ENCODE measurements around the gene ILKAP. TPM values are rescaled to one million over a fixed set of nuclear protein-coding genes. Genes with fewer than 3 reads are reported as not detected.

Gene ILKAP
- total and polyA plus RNA-seq, 9 donors, result 19.4 to 43.8 (median 33.6) TPM

- peak overlapping the region; percentile 37 for H3K27ac ChIP-seq (ENCODE audit: low read length)
- peaks cover 5% of the 10 kb centered on the region for H3K36me3 ChIP-seq (ENCODE audit: control insufficient read depth, insufficient read depth, low read length)
- no peaks in the 10 kb centered on the region for H3K27me3 ChIP-seq (ENCODE audit: control insufficient read depth, insufficient read depth, low read length)
- peaks cover 22% of the 10 kb centered on the region for H3K4me1 ChIP-seq (ENCODE audit: control insufficient read depth, insufficient read depth, low read length)
- WGBS (ENCODE audit: insufficient coverage), result 4% methylated on average over 19 of the region's 27 CpGs
- peak; percentile 37 for DNase-seq
- H3K4me3 ChIP-seq (ENCODE audit: low read length), result peak overlapping the region; percentile 57
- no peaks in the 10 kb centered on the region for H3K9me3 ChIP-seq (replicated peaks; ENCODE audit: control insufficient read depth, low read depth, low read length)
Measured at GRCh38 chr2:238202326-238203093, 985 bp downstream of the ILKAP start.

- Histone ChIP-seq H3K4me3 (ENCODE audit: low read length) (no peak overlapping the region), H3K27me3 (ENCODE audit: control insufficient read depth, insufficient read depth, low read length) (no peaks in the 10 kb centered on the region), H3K36me3 (ENCODE audit: control insufficient read depth, insufficient read depth, low read length) (peaks cover 67% of the 10 kb centered on the region), H3K27ac (ENCODE audit: low read length) (no peak overlapping the region), H3K9me3 (replicated peaks; ENCODE audit: control insufficient read depth, low read depth, low read length) (no peaks in the 10 kb centered on the region), H3K4me1 (ENCODE audit: control insufficient read depth, insufficient read depth, low read length) (no peaks in the 10 kb centered on the region)
- DNase-seq, result no peak
- WGBS (ENCODE audit: insufficient coverage), result no CpG with 5 or more reads among the region's 2 CpGs
Measured at GRCh38 chr2:238190445-238190844, 13.1 kb downstream of the ILKAP start.

GRCh38 chr2:238187618-238188548 lies 15.6 kb downstream of the ILKAP start:
- Histone ChIP-seq H3K4me3 (ENCODE audit: low read length) (no peak overlapping the region), H3K27me3 (ENCODE audit: control insufficient read depth, insufficient read depth, low read length) (no peaks in the 10 kb centered on the region), H3K36me3 (ENCODE audit: control insufficient read depth, insufficient read depth, low read length) (peaks cover 73% of the 10 kb centered on the region), H3K4me1 (ENCODE audit: control insufficient read depth, insufficient read depth, low read length) (no peaks in the 10 kb centered on the region), H3K27ac (ENCODE audit: low read length) (no peak overlapping the region), H3K9me3 (replicated peaks; ENCODE audit: control insufficient read depth, low read depth, low read length) (no peaks in the 10 kb centered on the region)
- DNase-seq, result no peak
- WGBS (ENCODE audit: insufficient coverage), result 87% methylated on average over 11 of the region's 17 CpGs

- H3K4me1 ChIP-seq (ENCODE audit: control insufficient read depth, insufficient read depth, low read length), result no peaks in the 10 kb centered on the region
- peaks cover 78% of the 10 kb centered on the region for H3K36me3 ChIP-seq (ENCODE audit: control insufficient read depth, insufficient read depth, low read length)
- H3K27me3 ChIP-seq (ENCODE audit: control insufficient read depth, insufficient read depth, low read length), result no peaks in the 10 kb centered on the region
- WGBS (ENCODE audit: insufficient coverage), result no CpG with 5 or more reads among the region's 4 CpGs
- DNase-seq, result no peak
- H3K9me3 ChIP-seq (replicated peaks; ENCODE audit: control insufficient read depth, low read depth, low read length), result no peaks in the 10 kb centered on the region
- H3K4me3 ChIP-seq (ENCODE audit: low read length), result no peak overlapping the region
- H3K27ac ChIP-seq (ENCODE audit: low read length), result no peak overlapping the region
Measured at GRCh38 chr2:238183821-238184220, 19.7 kb downstream of the ILKAP start.

GRCh38 chr2:238182362-238182761 lies 21.1 kb downstream of the ILKAP start:
- WGBS (ENCODE audit: insufficient coverage), result 81% methylated on average over 5 of the region's 6 CpGs
- H3K27me3 ChIP-seq (ENCODE audit: control insufficient read depth, insufficient read depth, low read length), result no peaks in the 10 kb centered on the region
- no peaks in the 10 kb centered on the region for H3K9me3 ChIP-seq (replicated peaks; ENCODE audit: control insufficient read depth, low read depth, low read length)
- no peak for DNase-seq
- H3K4me3 ChIP-seq (ENCODE audit: low read length), result no peak overlapping the region
- peaks cover 76% of the 10 kb centered on the region for H3K36me3 ChIP-seq (ENCODE audit: control insufficient read depth, insufficient read depth, low read length)
- no peaks in the 10 kb centered on the region for H3K4me1 ChIP-seq (ENCODE audit: control insufficient read depth, insufficient read depth, low read length)
- H3K27ac ChIP-seq (ENCODE audit: low read length), result no peak overlapping the region

GRCh38 chr2:238180554-238180953 lies 22.9 kb downstream of the ILKAP start:
- Histone ChIP-seq H3K4me3 (ENCODE audit: low read length) (no peak overlapping the region), H3K27me3 (ENCODE audit: control insufficient read depth, insufficient read depth, low read length) (no peaks in the 10 kb centered on the region), H3K4me1 (ENCODE audit: control insufficient read depth, insufficient read depth, low read length) (no peaks in the 10 kb centered on the region), H3K9me3 (replicated peaks; ENCODE audit: control insufficient read depth, low read depth, low read length) (no peaks in the 10 kb centered on the region), H3K36me3 (ENCODE audit: control insufficient read depth, insufficient read depth, low read length) (peaks cover 74% of the 10 kb centered on the region), H3K27ac (ENCODE audit: low read length) (no peak overlapping the region)
- DNase-seq, result no peak
- 80% methylated on average over 1 of the region's 5 CpGs for WGBS (ENCODE audit: insufficient coverage)

- Histone ChIP-seq H3K27me3 (ENCODE audit: control insufficient read depth, insufficient read depth, low read length) (no peaks in the 10 kb centered on the region), H3K36me3 (ENCODE audit: control insufficient read depth, insufficient read depth, low read length) (peaks cover 82% of the 10 kb centered on the region), H3K9me3 (replicated peaks; ENCODE audit: control insufficient read depth, low read depth, low read length) (no peaks in the 10 kb centered on the region), H3K4me3 (ENCODE audit: low read length) (no peak overlapping the region), H3K27ac (ENCODE audit: low read length) (no peak overlapping the region), H3K4me1 (ENCODE audit: control insufficient read depth, insufficient read depth, low read length) (no peaks in the 10 kb centered on the region)
- no peak for DNase-seq
Measured at GRCh38 chr2:238176613-238177012, 26.9 kb downstream of the ILKAP start.

GRCh38 chr2:238174701-238175100 lies 28.8 kb downstream of the ILKAP start:
- no peaks in the 10 kb centered on the region for H3K9me3 ChIP-seq (replicated peaks; ENCODE audit: control insufficient read depth, low read depth, low read length)
- H3K27me3 ChIP-seq (ENCODE audit: control insufficient read depth, insufficient read depth, low read length), result no peaks in the 10 kb centered on the region
- peaks cover 2% of the 10 kb centered on the region for H3K4me1 ChIP-seq (ENCODE audit: control insufficient read depth, insufficient read depth, low read length)
- WGBS (ENCODE audit: insufficient coverage), result 48% methylated on average over 2 of the region's 3 CpGs
- no peak overlapping the region for H3K4me3 ChIP-seq (ENCODE audit: low read length)
- H3K27ac ChIP-seq (ENCODE audit: low read length), result no peak overlapping the region
- peaks cover 82% of the 10 kb centered on the region for H3K36me3 ChIP-seq (ENCODE audit: control insufficient read depth, insufficient read depth, low read length)
- no peak for DNase-seq

- Histone ChIP-seq H3K27ac (ENCODE audit: low read length) (no peak overlapping the region), H3K36me3 (ENCODE audit: control insufficient read depth, insufficient read depth, low read length) (peaks cover 80% of the 10 kb centered on the region), H3K9me3 (replicated peaks; ENCODE audit: control insufficient read depth, low read depth, low read length) (no peaks in the 10 kb centered on the region), H3K4me3 (ENCODE audit: low read length) (no peak overlapping the region), H3K27me3 (ENCODE audit: control insufficient read depth, insufficient read depth, low read length) (no peaks in the 10 kb centered on the region), H3K4me1 (ENCODE audit: control insufficient read depth, insufficient read depth, low read length) (peaks cover 2% of the 10 kb centered on the region)
- DNase-seq, result no peak
- WGBS (ENCODE audit: insufficient coverage), result 94% methylated on average over 8 of the region's 8 CpGs
Measured at GRCh38 chr2:238174291-238174690, 29.2 kb downstream of the ILKAP start.

- 100% methylated on average over 1 of the region's 2 CpGs for WGBS (ENCODE audit: insufficient coverage)
- DNase-seq, result no peak
- Histone ChIP-seq H3K4me3 (ENCODE audit: low read length) (no peak overlapping the region), H3K36me3 (ENCODE audit: control insufficient read depth, insufficient read depth, low read length) (peaks cover 79% of the 10 kb centered on the region), H3K27ac (ENCODE audit: low read length) (no peak overlapping the region), H3K9me3 (replicated peaks; ENCODE audit: control insufficient read depth, low read depth, low read length) (no peaks in the 10 kb centered on the region), H3K27me3 (ENCODE audit: control insufficient read depth, insufficient read depth, low read length) (no peaks in the 10 kb centered on the region), H3K4me1 (ENCODE audit: control insufficient read depth, insufficient read depth, low read length) (peaks cover 2% of the 10 kb centered on the region)
Measured at GRCh38 chr2:238173692-238174091, 29.8 kb downstream of the ILKAP start.
